Smooth muscle cell (in vitro differentiated cells): ENCODE data around the gene CLINT1. TPM values are rescaled to one million over a fixed set of nuclear protein-coding genes. Genes with fewer than 3 reads are reported as not detected.
A peak's percentile ranks its signal among the peaks of the same experiment; 100 is the strongest.

ENCODE experiments used
- DNase-seq: peaks from one replicate; lab custom pipeline; 2025; ENCODE audit not compliant: unreplicated experiment; lab: John Stamatoyannopoulos, UW
- H2AFZ ChIP-seq: fragments of 200-600 bp; sonication (generic); 2 replicates; pipeline ENCODE4 v1.6.0; 2016; ENCODE audit warnings: antibody characterized with exemption, low read depth, mild to moderate bottlenecking
- H3F3A ChIP-seq: fragments of 200-600 bp; sonication (generic); 2 replicates; pipeline ENCODE4 v1.6.0; 2017; ENCODE audit warnings: antibody characterized with exemption, low read depth
- H3K27ac ChIP-seq: fragments of 200-600 bp; sonication (generic); 2 replicates; pipeline ENCODE4 v1.5.1; 2016; ENCODE audit warnings: low read depth, mild to moderate bottlenecking
- H3K27me3 ChIP-seq: fragments of 200-600 bp; sonication (generic); 2 replicates; pipeline ENCODE4 v1.6.1; 2016; ENCODE audit warnings: low read depth, mild to moderate bottlenecking
- H3K36me3 ChIP-seq: fragments of 200-600 bp; sonication (generic); 2 replicates; pipeline ENCODE4 v1.5.1; 2016; ENCODE audit warnings: low read depth
- H3K4me1 ChIP-seq: fragments of 200-600 bp; sonication (generic); 2 replicates; pipeline ENCODE4 v1.5.1; 2016; ENCODE audit warnings: low read depth
- H3K4me2 ChIP-seq: fragments of 200-600 bp; sonication (generic); 2 replicates; pipeline ENCODE4 v1.6.0; 2016; ENCODE audit warnings: mild to moderate bottlenecking
- H3K4me3 ChIP-seq: fragments of 200-600 bp; sonication (generic); 2 replicates; pipeline ENCODE4 v1.5.1; 2016; ENCODE audit warnings: mild to moderate bottlenecking
- H3K79me2 ChIP-seq: fragments of 200-600 bp; sonication (generic); 2 replicates; pipeline ENCODE4 v1.6.0; 2016; ENCODE audit warnings: low read depth, mild to moderate bottlenecking
- H3K9ac ChIP-seq: fragments of 200-600 bp; sonication (generic); 2 replicates; pipeline ENCODE4 v1.6.0; 2016; ENCODE audit warnings: low read depth
- H3K9me3 ChIP-seq: fragments of 200-600 bp; sonication (generic); replicated peaks from 2 replicates; pipeline ENCODE4 v1.5.1; 2016; ENCODE audit warnings: low read depth
- H4K20me1 ChIP-seq: fragments of 200-600 bp; sonication (generic); 2 replicates; pipeline ENCODE4 v1.6.0; 2016; ENCODE audit warnings: low read depth
- CTCF ChIP-seq: fragments of 200-600 bp; sonication (generic); IDR thresholded peaks from 2 replicates; pipeline ENCODE4 v1.5.1; 2017; ENCODE audit warnings: borderline replicate concordance, mild to moderate bottlenecking, antibody characterized with exemption; ENCODE audit not compliant: insufficient read depth, poor library complexity, severe bottlenecking
- WGBS: methylation state at CpG from one replicate; pipeline ENCODE4 v1.1.7; 2016; ENCODE audit warnings: low lambda C conversion rate; 5-methylcytosine and 5-hydroxymethylcytosine counted together
- polyA plus RNA-seq: library from polyadenylated mRNA; unstranded; fragments of >200 nt; fragmentation: Nextera tagmentation; extraction: Ambion mirVana; gene quantifications from 2 replicates; pipeline ENCODE4 v1.2.1, GENCODE V29; 2016
- total RNA-seq: library from RNA; depleted of rRNA; stranded (reverse); fragments of >200 nt; gene quantifications from 2 replicates; pipeline ENCODE4 v1.2.3, GENCODE V29; 2014

The CLINT1 gene
- total and polyA plus RNA-seq, 2 experiments from 2014 or later = 63.5 to 83.9 TPM

GRCh38 chr5:157817387-157817702, 41.6 kb downstream of the CLINT1 start:
- H2AFZ ChIP-seq = no peak overlapping the region
- no peak overlapping the region for H3K4me3 ChIP-seq
- no peak overlapping the region for H3K4me2 ChIP-seq
- WGBS = 93% methylated on average over 5 of the region's 5 CpGs
- no peaks in the 10 kb centered on the region for H3K27me3 ChIP-seq
- H3K9ac ChIP-seq = no peak overlapping the region
- no peak overlapping the region for H3K27ac ChIP-seq
- no peak for DNase-seq
- H3K36me3 ChIP-seq = no peaks in the 10 kb centered on the region
- H3K79me2 ChIP-seq = peaks cover 59% of the 10 kb centered on the region
- peaks cover 12% of the 10 kb centered on the region for H3K4me1 ChIP-seq
- H3K9me3 ChIP-seq = no peaks in the 10 kb centered on the region
- no peak for TF ChIP-seq CTCF
- H4K20me1 ChIP-seq = peaks cover 89% of the 10 kb centered on the region
- peaks cover 5% of the 10 kb centered on the region for H3F3A ChIP-seq

- no peak overlapping the region for H3K4me2 ChIP-seq
- H4K20me1 ChIP-seq = peaks cover 84% of the 10 kb centered on the region
- H2AFZ ChIP-seq = no peak overlapping the region
- peaks cover 3% of the 10 kb centered on the region for H3F3A ChIP-seq
- peaks cover 55% of the 10 kb centered on the region for H3K79me2 ChIP-seq
- H3K9ac ChIP-seq = no peak overlapping the region
- no peaks in the 10 kb centered on the region for H3K36me3 ChIP-seq
- H3K27me3 ChIP-seq = no peaks in the 10 kb centered on the region
- no peak overlapping the region for H3K27ac ChIP-seq
- no peaks in the 10 kb centered on the region for H3K9me3 ChIP-seq
- WGBS = 87% methylated on average over 1 of the region's 1 CpG
- H3K4me1 ChIP-seq = peaks cover 11% of the 10 kb centered on the region
- peak; percentile 64 for TF ChIP-seq CTCF
- no peak overlapping the region for H3K4me3 ChIP-seq
- DNase-seq = no peak
These were observed 42.1 kb downstream of the CLINT1 start for GRCh38 chr5:157816682-157817386.

GRCh38 chr5:157812086-157812485, 46.9 kb downstream of the CLINT1 start:
- H4K20me1 ChIP-seq = peaks cover 66% of the 10 kb centered on the region
- no peak overlapping the region for H3K4me2 ChIP-seq
- no peak overlapping the region for H3K9ac ChIP-seq
- no peak for TF ChIP-seq CTCF
- peaks cover 19% of the 10 kb centered on the region for H3K79me2 ChIP-seq
- H2AFZ ChIP-seq = no peak overlapping the region
- H3K27ac ChIP-seq = no peak overlapping the region
- DNase-seq = no peak
- no peaks in the 10 kb centered on the region for H3K27me3 ChIP-seq
- no peak overlapping the region for H3K4me3 ChIP-seq
- WGBS = 69% methylated on average over 2 of the region's 2 CpGs
- no peaks in the 10 kb centered on the region for H3K9me3 ChIP-seq
- peaks cover 12% of the 10 kb centered on the region for H3K36me3 ChIP-seq
- no peaks in the 10 kb centered on the region for H3F3A ChIP-seq
- H3K4me1 ChIP-seq = no peaks in the 10 kb centered on the region

GRCh38 chr5:157808043-157808442, 50.9 kb downstream of the CLINT1 start:
- H3K27ac ChIP-seq = no peak overlapping the region
- peaks cover 34% of the 10 kb centered on the region for H4K20me1 ChIP-seq
- H3K79me2 ChIP-seq = peaks cover 9% of the 10 kb centered on the region
- H3F3A ChIP-seq = no peaks in the 10 kb centered on the region
- no peak overlapping the region for H2AFZ ChIP-seq
- no peak for TF ChIP-seq CTCF
- H3K4me3 ChIP-seq = no peak overlapping the region
- H3K4me2 ChIP-seq = no peak overlapping the region
- 98% methylated on average over 2 of the region's 2 CpGs for WGBS
- no peaks in the 10 kb centered on the region for H3K4me1 ChIP-seq
- no peaks in the 10 kb centered on the region for H3K9me3 ChIP-seq
- DNase-seq = no peak
- H3K27me3 ChIP-seq = no peaks in the 10 kb centered on the region
- peaks cover 39% of the 10 kb centered on the region for H3K36me3 ChIP-seq
- H3K9ac ChIP-seq = no peak overlapping the region
